GM13976 (cell line): ENCODE measurements around the gene TMEM255B.

ENCODE experiments used
- DNase-seq: peaks from one replicate; pipeline ENCODE4 v3.0.0; 2012; ENCODE audit warnings: low spot score
- in situ Hi-C: fragments of 300-500 bp; cut with MboI; formaldehyde crosslinking; loops from one replicate; pipeline ENCODE4 v1.12.0; 2022; ENCODE audit warnings: low sequenced_read_pairs, mixed read lengths, inconsistent platforms; ENCODE audit not compliant: unreplicated experiment
- TF ChIP-seq, protein P1 (sequence below): IDR thresholded peaks from 2 replicates; pipeline ENCODE4 v1.5.1; 2012; ENCODE audit warnings: borderline replicate concordance, mild to moderate bottlenecking; ENCODE audit not compliant: insufficient read depth; ENCODE audit errors: extremely low read depth, missing control alignments, control extremely low read depth

The TMEM255B gene

DNA sequence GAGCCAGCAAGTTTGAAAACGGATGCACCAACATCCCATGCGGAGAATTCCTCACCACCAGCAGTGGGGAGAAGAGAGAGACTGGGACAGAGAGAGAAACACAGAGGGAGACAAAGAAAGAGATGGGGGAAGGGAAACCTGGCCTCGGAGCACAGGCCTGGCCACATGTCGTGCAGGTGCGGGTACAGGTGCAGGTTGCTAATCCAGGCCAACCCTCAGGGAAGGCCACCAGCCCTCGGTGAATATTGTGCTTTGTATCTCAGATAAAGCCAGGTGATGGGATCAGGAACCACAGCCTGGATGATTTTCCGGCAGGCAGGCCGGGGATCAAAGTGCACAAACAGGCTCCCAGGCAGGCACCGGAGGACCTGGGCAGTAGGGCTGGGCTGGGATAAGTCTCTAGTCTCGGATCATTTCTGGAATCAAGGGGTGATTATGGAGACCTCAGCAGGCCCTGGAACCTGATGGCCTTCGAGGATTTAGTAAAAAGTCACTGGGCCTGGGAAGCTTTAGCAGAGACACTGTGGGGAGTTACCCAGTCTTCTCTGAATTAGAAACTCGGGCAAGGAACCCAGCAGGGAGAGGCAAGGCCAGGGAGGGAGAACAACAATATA lies 101.1 kb downstream of the TMEM255B start:
- TF ChIP-seq, protein P1, sequence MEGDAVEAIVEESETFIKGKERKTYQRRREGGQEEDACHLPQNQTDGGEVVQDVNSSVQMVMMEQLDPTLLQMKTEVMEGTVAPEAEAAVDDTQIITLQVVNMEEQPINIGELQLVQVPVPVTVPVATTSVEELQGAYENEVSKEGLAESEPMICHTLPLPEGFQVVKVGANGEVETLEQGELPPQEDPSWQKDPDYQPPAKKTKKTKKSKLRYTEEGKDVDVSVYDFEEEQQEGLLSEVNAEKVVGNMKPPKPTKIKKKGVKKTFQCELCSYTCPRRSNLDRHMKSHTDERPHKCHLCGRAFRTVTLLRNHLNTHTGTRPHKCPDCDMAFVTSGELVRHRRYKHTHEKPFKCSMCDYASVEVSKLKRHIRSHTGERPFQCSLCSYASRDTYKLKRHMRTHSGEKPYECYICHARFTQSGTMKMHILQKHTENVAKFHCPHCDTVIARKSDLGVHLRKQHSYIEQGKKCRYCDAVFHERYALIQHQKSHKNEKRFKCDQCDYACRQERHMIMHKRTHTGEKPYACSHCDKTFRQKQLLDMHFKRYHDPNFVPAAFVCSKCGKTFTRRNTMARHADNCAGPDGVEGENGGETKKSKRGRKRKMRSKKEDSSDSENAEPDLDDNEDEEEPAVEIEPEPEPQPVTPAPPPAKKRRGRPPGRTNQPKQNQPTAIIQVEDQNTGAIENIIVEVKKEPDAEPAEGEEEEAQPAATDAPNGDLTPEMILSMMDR, result no peak
- no peak for DNase-seq
- in situ Hi-C loops, result no loop called here

DNA sequence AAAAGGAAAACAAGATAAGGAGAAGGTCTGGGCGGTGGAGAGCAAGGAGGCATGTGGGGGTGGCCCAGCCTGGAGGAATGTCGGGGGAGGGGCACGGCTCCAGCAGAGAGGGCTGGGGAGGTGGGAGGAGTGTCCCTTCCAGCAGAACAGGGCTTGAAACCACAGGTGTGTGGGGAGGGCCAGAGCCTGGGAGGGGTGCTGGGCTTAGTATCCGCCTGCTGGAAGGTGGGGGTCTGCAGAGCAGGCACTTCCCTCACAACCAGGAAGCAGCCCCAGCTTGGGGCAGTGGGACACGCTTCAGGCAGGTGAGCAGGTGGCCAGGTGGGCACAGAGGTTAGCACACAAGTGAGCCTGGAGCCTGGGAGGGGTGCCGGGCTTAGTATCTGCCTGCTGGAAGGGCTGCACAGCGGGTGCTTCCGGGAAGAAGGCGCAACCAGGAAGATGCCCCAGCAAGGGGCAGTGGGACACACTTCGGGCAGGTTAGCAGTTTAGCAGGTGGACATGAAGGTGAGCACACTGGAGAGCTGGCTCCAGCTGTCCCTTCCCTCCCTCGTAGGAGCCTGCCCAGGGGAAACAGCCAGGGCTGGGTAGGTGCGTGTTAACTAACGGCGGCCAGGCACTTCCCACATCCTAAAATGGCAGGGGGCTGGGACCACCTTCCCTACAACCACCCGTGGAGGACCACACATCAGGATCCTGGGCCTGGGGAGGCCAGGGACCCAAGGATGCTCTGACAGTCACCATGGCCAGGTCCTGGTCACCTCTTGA lies 101.8 kb downstream of the TMEM255B start:
- in situ Hi-C loops, result no loop called here
- TF ChIP-seq, protein P1, result no peak
- no peak for DNase-seq

DNA sequence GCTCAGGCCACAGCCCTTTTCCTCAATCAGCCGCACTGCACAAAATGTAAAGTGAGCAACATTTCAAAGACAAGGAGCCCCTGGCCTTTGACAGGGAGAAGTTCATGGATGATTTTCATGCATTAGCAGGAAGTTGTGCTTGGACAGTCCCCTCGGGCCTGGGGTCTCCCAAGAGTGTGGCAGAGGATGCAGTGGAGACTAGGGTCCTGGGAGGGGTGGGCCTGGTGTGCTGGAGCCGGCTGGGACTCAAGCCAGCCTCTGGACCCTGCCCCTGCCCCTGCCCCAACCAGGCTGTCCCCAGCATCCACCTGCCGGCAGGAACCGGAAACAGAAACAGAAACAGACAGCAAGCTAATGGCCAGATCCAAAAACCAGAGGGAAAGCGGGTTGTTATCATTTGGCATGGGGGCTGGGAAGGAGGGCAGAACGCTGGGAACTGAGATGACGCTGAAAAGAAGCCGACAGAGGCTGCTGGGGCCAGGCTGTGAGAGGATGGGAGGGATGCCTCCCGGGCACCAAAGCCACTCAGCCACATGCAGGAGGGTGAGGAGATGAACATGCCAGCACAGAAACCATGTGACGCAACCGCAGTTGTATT lies 102.5 kb downstream of the TMEM255B start:
- no peak for DNase-seq
- in situ Hi-C loops, result no loop called here
- TF ChIP-seq, protein P1, result no peak

DNA sequence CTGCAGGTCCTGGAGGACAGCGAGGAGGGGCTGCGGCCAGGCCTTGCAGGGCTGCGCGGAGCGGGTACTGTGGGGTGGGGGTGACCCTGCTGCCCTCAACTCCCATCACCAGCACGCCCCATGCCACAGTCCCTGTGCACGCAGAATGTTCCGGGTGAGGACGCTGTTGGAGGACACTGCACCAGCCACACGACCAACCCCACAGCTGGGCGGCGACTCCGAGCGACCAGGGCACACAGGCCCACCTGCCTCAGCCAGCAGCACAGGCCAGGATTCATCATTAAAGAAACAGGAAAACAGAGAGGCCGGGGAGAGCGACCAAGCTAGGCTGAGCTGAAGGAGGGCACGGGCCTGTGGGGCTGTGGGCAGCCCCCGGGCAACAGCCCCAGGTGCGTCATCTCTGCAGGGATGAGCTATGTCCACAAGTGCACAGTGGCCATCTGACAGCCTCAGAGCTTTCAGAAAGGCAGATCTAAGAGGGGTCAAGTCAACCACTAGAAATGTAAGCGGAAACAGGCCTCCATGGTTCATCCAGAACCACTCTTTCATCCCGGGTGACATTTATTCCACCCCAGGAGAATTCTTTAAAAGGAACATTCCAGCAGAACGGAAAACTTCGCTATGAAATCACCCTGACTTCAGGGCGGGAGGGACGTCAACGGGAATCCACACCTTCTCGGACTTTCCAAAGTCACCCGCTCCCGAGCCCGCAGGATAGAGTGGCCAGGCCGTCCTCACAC lies 103.3 kb downstream of the TMEM255B start:
- in situ Hi-C loops, result no loop called here
- no peak for DNase-seq
- TF ChIP-seq, protein P1, result no peak

DNA sequence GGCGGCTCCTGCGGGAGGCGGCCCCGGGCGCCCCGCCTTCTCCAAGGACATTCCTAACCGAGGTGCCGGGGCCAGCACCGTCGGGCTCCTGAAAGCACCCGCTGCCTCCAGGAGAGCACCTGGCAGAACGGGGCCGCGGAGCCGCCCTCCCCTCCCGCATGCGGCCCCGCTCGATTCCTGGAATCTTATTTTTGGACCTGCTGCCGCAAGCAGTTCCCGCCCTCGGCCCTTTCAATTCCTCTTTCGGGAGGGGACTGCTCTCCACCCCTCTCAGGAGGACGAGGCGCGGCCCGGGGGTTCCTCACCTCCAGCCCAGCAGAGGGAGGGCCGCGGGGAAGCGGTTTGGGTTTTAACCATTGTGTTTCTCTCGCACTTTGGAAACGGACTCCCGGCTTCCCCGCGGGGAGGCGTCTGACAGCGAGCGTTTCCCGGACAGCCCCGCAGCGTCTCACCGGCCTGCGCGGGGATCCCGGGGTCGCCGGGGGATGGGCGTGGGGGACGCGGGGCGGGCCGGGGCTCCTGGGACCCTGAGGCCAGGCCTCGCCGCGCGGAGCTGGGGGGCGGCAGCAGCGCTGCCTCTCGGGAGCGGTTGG lies 104.0 kb downstream of the TMEM255B start:
- peak; percentile 81 for DNase-seq
- TF ChIP-seq, protein P1, result no peak
- in situ Hi-C loops, result no loop called here
